AG04450 (cell line): Measurements from ENCODE around the gene PCDH19. TPM values are rescaled to one million over a fixed set of nuclear protein-coding genes. Genes with fewer than 3 reads are reported as not detected.

Source experiments
- CTCF ChIA-PET: fragments of 300-600, 350-600 bp; formaldehyde crosslinking; extraction: SDS; loops from one replicate; lab custom pipeline; 2022; ENCODE audit warnings: antibody characterized with exemption, inconsistent platforms; lab: Charles Lee
- POLR2A ChIA-PET: fragments of 350-600 bp; formaldehyde crosslinking; extraction: SDS; loops from one replicate; lab custom pipeline; 2021; ENCODE audit warnings: antibody characterized with exemption, inconsistent platforms; lab: Yijun Ruan, JAX
- DNase-seq: peaks from one replicate; pipeline ENCODE4 v3.0.0-alpha.2; 2011; ENCODE audit warnings: low read depth, low spot score
- H3K27ac ChIP-seq: one replicate; pipeline ENCODE4 v1.5.1; 2012; ENCODE audit warnings: low read depth, low read length, control low read depth
- H3K27me3 ChIP-seq: one replicate; pipeline ENCODE4 v1.6.0; 2012; ENCODE audit warnings: low read length; ENCODE audit not compliant: control insufficient read depth, insufficient read depth
- H3K4me3 ChIP-seq: 2 replicates; pipeline ENCODE4 v1.5.1; 2011; ENCODE audit warnings: mild to moderate bottlenecking, low read depth, low read length, control low read depth
- H3K9me3 ChIP-seq: 2 replicates; pipeline ENCODE4 v1.5.1; 2012; ENCODE audit warnings: low read length; ENCODE audit not compliant: control insufficient read depth, insufficient read depth
- polyA plus RNA-seq: library from polyadenylated mRNA; depleted of rRNA; stranded (reverse); fragments of >200 nt; gene quantifications from 2 replicates; pipeline ENCODE4 v1.2.3, GENCODE V29; 2011; rRNA removed
- TF ChIP-seq, protein P1 (sequence below): IDR thresholded peaks from 2 replicates; pipeline ENCODE4 v1.5.1; 2011; ENCODE audit warnings: low read depth, low read length, control low read depth, inconsistent platforms

Gene PCDH19
- polyA plus RNA-seq, 1 experiment: 0.01 TPM

- TF ChIP-seq, protein P1, sequence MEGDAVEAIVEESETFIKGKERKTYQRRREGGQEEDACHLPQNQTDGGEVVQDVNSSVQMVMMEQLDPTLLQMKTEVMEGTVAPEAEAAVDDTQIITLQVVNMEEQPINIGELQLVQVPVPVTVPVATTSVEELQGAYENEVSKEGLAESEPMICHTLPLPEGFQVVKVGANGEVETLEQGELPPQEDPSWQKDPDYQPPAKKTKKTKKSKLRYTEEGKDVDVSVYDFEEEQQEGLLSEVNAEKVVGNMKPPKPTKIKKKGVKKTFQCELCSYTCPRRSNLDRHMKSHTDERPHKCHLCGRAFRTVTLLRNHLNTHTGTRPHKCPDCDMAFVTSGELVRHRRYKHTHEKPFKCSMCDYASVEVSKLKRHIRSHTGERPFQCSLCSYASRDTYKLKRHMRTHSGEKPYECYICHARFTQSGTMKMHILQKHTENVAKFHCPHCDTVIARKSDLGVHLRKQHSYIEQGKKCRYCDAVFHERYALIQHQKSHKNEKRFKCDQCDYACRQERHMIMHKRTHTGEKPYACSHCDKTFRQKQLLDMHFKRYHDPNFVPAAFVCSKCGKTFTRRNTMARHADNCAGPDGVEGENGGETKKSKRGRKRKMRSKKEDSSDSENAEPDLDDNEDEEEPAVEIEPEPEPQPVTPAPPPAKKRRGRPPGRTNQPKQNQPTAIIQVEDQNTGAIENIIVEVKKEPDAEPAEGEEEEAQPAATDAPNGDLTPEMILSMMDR: no peak
- H3K9me3 ChIP-seq: no peaks in the 10 kb centered on the region
- no peak for DNase-seq
- no peaks in the 10 kb centered on the region for H3K27me3 ChIP-seq
- H3K27ac ChIP-seq: no peak overlapping the region
- no peak overlapping the region for H3K4me3 ChIP-seq
- ChIA-PET POLR2A (no interaction called here), CTCF (no interaction called here)
These were observed 162.2 kb downstream of the PCDH19 start for GRCh38 chrX:100247826-100248225.

- ChIA-PET POLR2A (no interaction called here), CTCF (no interaction called here)
- Histone ChIP-seq H3K27me3 (no peaks in the 10 kb centered on the region), H3K4me3 (no peak overlapping the region), H3K27ac (no peak overlapping the region), H3K9me3 (no peaks in the 10 kb centered on the region)
- DNase-seq: no peak
- TF ChIP-seq, protein P1: no peak
These were observed 165.4 kb downstream of the PCDH19 start for GRCh38 chrX:100244681-100245080.

Other genes starting within 250 kb of the PCDH19 start
- gene TNMD, start 174.7 kb upstream of the PCDH19 start, polyA plus RNA-seq: not detected in 2 replicates
- gene TSPAN6, start 226.5 kb upstream of the PCDH19 start, polyA plus RNA-seq: 38.4 and 49.1 TPM in 2 replicates
- 87.1 and 92.9 TPM in 2 replicates for gene SRPX2, start 233.9 kb upstream of the PCDH19 start, polyA plus RNA-seq